Spleen (tissue), 11 donors: Measurements from ENCODE around the gene IL22RA1. TPM values are rescaled to one million over a fixed set of nuclear protein-coding genes. Genes with fewer than 3 reads are reported as not detected.

ENCODE experiments used
- DNase-seq: peaks from one replicate; pipeline ENCODE4 v3.0.0-alpha.2; 2020
- H3K27ac ChIP-seq, 8 donors: fragments of 200-600 bp; sonication (generic) in 7 of 8; 1 replicate in 4 of 8; 2 replicates in 4 of 8; pipeline versions ENCODE4 v1.5.0 to v1.8.0; 2016 to 2021; ENCODE audit warnings: inconsistent platforms in 4 of 8, mild to moderate bottlenecking in 4 of 8, moderate library complexity in 1 of 8
- H3K27me3 ChIP-seq, 7 donors: fragments of 200-600 bp; sonication (generic) in 6 of 7; replicated peaks in 1 of 7; 1 replicate in 4 of 7; 2 replicates in 3 of 7; pipeline versions ENCODE4 v1.5.0 to v1.8.0; 2016 to 2021; ENCODE audit warnings: inconsistent platforms in 3 of 7, mild to moderate bottlenecking in 1 of 7
- H3K36me3 ChIP-seq, 6 donors: fragments of 200-600 bp; sonication (generic) in 5 of 6; 1 replicate in 4 of 6; 2 replicates in 2 of 6; pipeline versions ENCODE4 v1.5.0 to v1.8.0; 2016 to 2021; ENCODE audit warnings: inconsistent platforms in 2 of 6
- H3K4me1 ChIP-seq, 6 donors: fragments of 200-600 bp; sonication (generic) in 5 of 6; 1 replicate in 3 of 6; 2 replicates in 3 of 6; pipeline versions ENCODE4 v1.5.0 to v1.8.0; 2016 to 2021; ENCODE audit warnings: inconsistent platforms in 3 of 6
- H3K4me3 ChIP-seq, 8 donors: fragments of 200-600 bp; sonication (generic) in 7 of 8; 1 replicate in 4 of 8; 2 replicates in 4 of 8; pipeline versions ENCODE4 v1.5.0 to v1.8.0; 2016 to 2021; ENCODE audit warnings: inconsistent platforms in 4 of 8, mild to moderate bottlenecking in 4 of 8, moderate library complexity in 2 of 8
- H3K9me3 ChIP-seq, 8 donors: fragments of 200-600 bp; sonication (generic) in 7 of 8; 1 replicate in 4 of 8; 2 replicates in 4 of 8; pipeline versions ENCODE4 v1.5.0 to v1.8.0; 2016 to 2021; ENCODE audit warnings: inconsistent platforms in 4 of 8
- CTCF ChIP-seq, 11 experiments: fragments of 200-600 bp in 7 of 11; fragments of 450-650 bp in 4 of 11; sonication (generic) in 4 of 11; IDR thresholded peaks in 8 of 11; conservative IDR thresholded peaks in 3 of 11; 1 replicate in 7 of 11; 2 replicates in 4 of 11; pipeline versions ENCODE4 v1.4.0 to v1.8.0; 2016 to 2021; ENCODE audit warnings: antibody characterized with exemption in 11 of 11, inconsistent platforms in 4 of 11, mild to moderate bottlenecking in 1 of 11
- POLR2A ChIP-seq, 3 donors: fragments of 450-650 bp; IDR thresholded peaks; one replicate each; pipeline ENCODE4 v1.5.1; 2017; ENCODE audit warnings: antibody characterized with exemption in 3 of 3, mild to moderate bottlenecking in 1 of 3
- POLR2AphosphoS5 ChIP-seq, 3 donors: sonication (generic); formaldehyde crosslinking; IDR thresholded peaks; one replicate each; pipeline ENCODE4 v1.5.1; 2017; ENCODE audit warnings: antibody characterized with exemption in 3 of 3
- WGBS, 5 donors: extraction: QIAGEN DNeasy Blood & Tissue Kit in 3 of 5; methylation state at CpG; one replicate each; pipeline versions ENCODE4 v1.1.5 to v1.1.7; 2013 to 2018; 5-methylcytosine and 5-hydroxymethylcytosine counted together
- intact Hi-C: fragments of 100-400 bp; cut with DNase I; formaldehyde crosslinking; loops from one replicate; pipeline ENCODE4 v1.15.0; 2023; ENCODE audit warnings: low total_unique reads
- polyA plus RNA-seq, 3 donors: library from polyadenylated mRNA; stranded (reverse); fragments of 200-250 nt; gene quantifications; one replicate each; pipeline ENCODE4 v1.2.1, GENCODE V29; 2013
- total RNA-seq, 7 donors: library from RNA; depleted of rRNA in 3 of 7; stranded (reverse); fragments of >200 nt in 3 of 7; fragmentation: NEBNext Ultra II Directional in 4 of 7; extraction: Animal tissue kit (Norgen Biotek cat#: 25700) in 4 of 7; gene quantifications; one replicate each; pipeline versions ENCODE4 v1.1.0 to v1.2.1, GENCODE V29; 2016 to 2021
- donor health status: healthy with polysubstance abuse.
- donor health status: DM: no; HTN: no; CAD: no; lungs with moderate emphysema.
- donor health status: DM: no; HTN: no; CAD: no.
- donor health status: Bipolar disorder and iron deficiency.
- donor health status: healthy.
- donor health status: DM: no; HTN: no; CAD: no.
- donor health status: DM: yes; HTN: yes; CAD: no.

IL22RA1 gene
- total and polyA plus RNA-seq, 10 donors, result not detected

GRCh38 chr1:24097663-24098062 lies 45.3 kb downstream of the IL22RA1 start:
- intact Hi-C loops, result no loop called here
- WGBS, 5 donors, result 85 to 94% (median 90%) methylated on average over 11 of the region's 11 CpGs
- DNase-seq, result no peak
- Histone ChIP-seq H3K4me1 (no peaks in the 10 kb centered on the region), H3K27me3 (peaks cover 0 to 12% (median 0%) of the 10 kb centered on the region in 7 donors), H3K9me3 (no peaks in the 10 kb centered on the region), H3K27ac (no peak overlapping the region), H3K4me3 (no peak overlapping the region), H3K36me3 (no peaks in the 10 kb centered on the region)
- TF ChIP-seq POLR2AphosphoS5 (IDR thresholded peaks at IDR 0.05) (no peak), POLR2A (IDR thresholded peaks at IDR 0.05) (no peak), CTCF (IDR thresholded peaks at IDR 0.05 in 8 of 11, conservative IDR thresholded peaks at IDR 0.05 in 3 of 11) (no peak)

GRCh38 chr1:24096739-24097103 lies 46.2 kb downstream of the IL22RA1 start:
- Histone ChIP-seq H3K4me1 (no peaks in the 10 kb centered on the region), H3K36me3 (no peaks in the 10 kb centered on the region), H3K27me3 (peaks cover 0 to 17% (median 0%) of the 10 kb centered on the region in 7 donors), H3K27ac (no peak overlapping the region), H3K4me3 (no peak overlapping the region), H3K9me3 (no peaks in the 10 kb centered on the region)
- intact Hi-C loops, result no loop called here
- WGBS, 5 donors, result 80 to 96% (median 90%) methylated on average over 5 of the region's 5 CpGs
- TF ChIP-seq CTCF (IDR thresholded peaks at IDR 0.05 in 8 of 11, conservative IDR thresholded peaks at IDR 0.05 in 3 of 11) (no peak), POLR2AphosphoS5 (IDR thresholded peaks at IDR 0.05) (no peak), POLR2A (IDR thresholded peaks at IDR 0.05) (no peak)
- DNase-seq, result no peak

- DNase-seq, result no peak
- Histone ChIP-seq H3K4me1 (no peaks in the 10 kb centered on the region), H3K27ac (no peak overlapping the region), H3K9me3 (no peaks in the 10 kb centered on the region), H3K27me3 (peaks cover 0 to 17% (median 0%) of the 10 kb centered on the region in 7 donors), H3K36me3 (no peaks in the 10 kb centered on the region), H3K4me3 (no peak overlapping the region)
- TF ChIP-seq POLR2A (IDR thresholded peaks at IDR 0.05), result no peak
- no peak for TF ChIP-seq POLR2AphosphoS5 (IDR thresholded peaks at IDR 0.05)
- TF ChIP-seq CTCF (IDR thresholded peaks at IDR 0.05 in 8 of 11, conservative IDR thresholded peaks at IDR 0.05 in 3 of 11), result no peak
- intact Hi-C loops, result no loop called here
- WGBS, 5 donors, result 77 to 89% (median 83%) methylated on average over 8 of the region's 8 CpGs
These were observed 46.8 kb downstream of the IL22RA1 start for GRCh38 chr1:24096009-24096738.

GRCh38 chr1:24095140-24095859 lies 47.6 kb downstream of the IL22RA1 start:
- Histone ChIP-seq H3K27ac (no peak overlapping the region), H3K9me3 (no peaks in the 10 kb centered on the region), H3K27me3 (peaks cover 0 to 17% (median 0%) of the 10 kb centered on the region in 7 donors), H3K4me3 (no peak overlapping the region), H3K4me1 (no peaks in the 10 kb centered on the region), H3K36me3 (no peaks in the 10 kb centered on the region)
- intact Hi-C loops, result no loop called here
- TF ChIP-seq POLR2A (IDR thresholded peaks at IDR 0.05), result no peak
- no peak for TF ChIP-seq POLR2AphosphoS5 (IDR thresholded peaks at IDR 0.05)
- no peak for TF ChIP-seq CTCF (IDR thresholded peaks at IDR 0.05 in 8 of 11, conservative IDR thresholded peaks at IDR 0.05 in 3 of 11)
- no peak for DNase-seq
- WGBS, 5 donors, result 70 to 83% (median 72%) methylated on average over 14 of the region's 14 CpGs
